Sigmoid colon (tissue), 7 donors: Measurements from ENCODE around the gene GMPR2. TPM values are rescaled to one million over a fixed set of nuclear protein-coding genes. Genes with fewer than 3 reads are reported as not detected.
A peak's percentile ranks its signal among the peaks of the same experiment; 100 is the strongest.

ENCODE experiments used
- DNase-seq: peaks from one replicate; pipeline ENCODE4 v3.0.0-alpha.2; 2019
- H3K27ac ChIP-seq, 4 donors: fragments of 200-600 bp; sonication (generic); one replicate each; pipeline ENCODE4 v1.5.1; 2016 to 2019; ENCODE audit warnings: mild to moderate bottlenecking in 1 of 4
- H3K27me3 ChIP-seq, 3 donors: fragments of 200-600 bp; sonication (generic); one replicate each; pipeline ENCODE4 v1.5.1; 2019; ENCODE audit warnings: mild to moderate bottlenecking in 1 of 3
- H3K36me3 ChIP-seq, 4 donors: fragments of 200-600 bp; sonication (generic); one replicate each; pipeline ENCODE4 v1.5.1; 2016 to 2019
- H3K4me1 ChIP-seq, 4 donors: fragments of 200-600 bp; sonication (generic); one replicate each; pipeline ENCODE4 v1.5.1; 2017 to 2019
- H3K4me3 ChIP-seq, 4 donors: fragments of 200-600 bp; sonication (generic); one replicate each; pipeline ENCODE4 v1.5.1; 2017 to 2019; ENCODE audit warnings: mild to moderate bottlenecking in 2 of 4, moderate library complexity in 1 of 4
- H3K9me3 ChIP-seq, 4 donors: fragments of 200-600 bp in 3 of 4; sonication (generic) in 3 of 4; one replicate each; pipeline versions ENCODE4 v1.5.1 to v1.6.1; 2013 to 2019
- CTCF ChIP-seq, 4 experiments: fragments of 450-650 bp in 3 of 4; fragments of 200-600 bp in 1 of 4; IDR thresholded peaks; one replicate each; pipeline ENCODE4 v1.5.1; 2016 to 2019; ENCODE audit warnings: antibody characterized with exemption in 4 of 4, mild to moderate bottlenecking in 3 of 4, moderate library complexity in 2 of 4
- EP300 ChIP-seq, 4 donors: sonication (generic); formaldehyde crosslinking; IDR thresholded peaks; one replicate each; pipeline ENCODE4 v1.6.1; 2017; ENCODE audit warnings: antibody characterized with exemption in 4 of 4
- POLR2A ChIP-seq, 2 donors: fragments of 450-650 bp; IDR thresholded peaks; one replicate each; pipeline ENCODE4 v1.6.1; 2016; ENCODE audit warnings: antibody characterized with exemption in 2 of 2, mild to moderate bottlenecking in 2 of 2, moderate library complexity in 2 of 2
- POLR2AphosphoS5 ChIP-seq, 4 donors: sonication (generic); formaldehyde crosslinking; IDR thresholded peaks; one replicate each; pipeline ENCODE4 v1.6.1; 2017; ENCODE audit warnings: antibody characterized with exemption in 4 of 4
- WGBS, 2 donors: extraction: QIAGEN DNeasy Blood & Tissue Kit; methylation state at CpG; one replicate each; pipeline ENCODE4 v1.1.7; 2013; 5-methylcytosine and 5-hydroxymethylcytosine counted together
- intact Hi-C: fragments of 100-400 bp; cut with DNase I; formaldehyde crosslinking; loops from one replicate; pipeline ENCODE4 v1.15.1; 2023
- polyA plus RNA-seq, 3 donors: library from polyadenylated mRNA; stranded (reverse); fragments of 200-250 nt; gene quantifications; one replicate each; pipeline ENCODE4 v1.2.3, GENCODE V29; 2013
- total RNA-seq, 4 donors: library from RNA; depleted of rRNA; stranded (reverse); fragments of >200 nt; gene quantifications; one replicate each; pipeline ENCODE4 v1.1.0, GENCODE V29; 2016
- donor health status: healthy with polysubstance abuse.
- donor health status: Bipolar disorder and iron deficiency.
- donor health status: healthy.

The GMPR2 gene
- total and polyA plus RNA-seq, 7 donors = 44.3 to 97.1 (median 56.5) TPM

GRCh38 chr14:24233538-24233866 is 773 bp downstream of the GMPR2 start:
- peak overlapping the region; percentile 82 to 93 (median 89) for H3K27ac ChIP-seq
- H3K36me3 ChIP-seq = peaks cover 14 to 42% (median 22%) of the 10 kb centered on the region in 4 donors
- 68 to 84% methylated on average over 2 of the region's 2 CpGs for WGBS, 2 donors
- no peak for DNase-seq
- no peaks in the 10 kb centered on the region for H3K9me3 ChIP-seq
- H3K27me3 ChIP-seq = no peaks in the 10 kb centered on the region
- intact Hi-C loops = loop anchor here (5.0 kb wide), 1 partner anchor 86 kb away; the partner anchor contains the start of genes PSME2 and RNF31
- H3K4me1 ChIP-seq = peaks cover 0 to 32% (median 30%) of the 10 kb centered on the region in 4 donors
- H3K4me3 ChIP-seq = peak overlapping the region; percentile 68 to 91 (median 88)
- TF ChIP-seq POLR2A (IDR thresholded peaks at IDR 0.05) = no peak
- TF ChIP-seq EP300 (IDR thresholded peaks at IDR 0.05) = no peak
- TF ChIP-seq CTCF (IDR thresholded peaks at IDR 0.05) = no peak
- no peak for TF ChIP-seq POLR2AphosphoS5 (IDR thresholded peaks at IDR 0.05)

GRCh38 chr14:24234095-24235005 is 1.6 kb downstream of the GMPR2 start:
- peak overlapping the region in 2 of 4 donors; percentile 18 to 93 for H3K27ac ChIP-seq
- no peaks in the 10 kb centered on the region for H3K27me3 ChIP-seq
- 89 to 96% methylated on average over 3 of the region's 3 CpGs for WGBS, 2 donors
- no peaks in the 10 kb centered on the region for H3K9me3 ChIP-seq
- H3K36me3 ChIP-seq = peaks cover 16 to 50% (median 29%) of the 10 kb centered on the region in 4 donors
- H3K4me3 ChIP-seq = no peak overlapping the region
- DNase-seq = no peak
- H3K4me1 ChIP-seq = peaks cover 0 to 38% (median 32%) of the 10 kb centered on the region in 4 donors
- TF ChIP-seq POLR2AphosphoS5 (IDR thresholded peaks at IDR 0.05) = no peak
- TF ChIP-seq POLR2A (IDR thresholded peaks at IDR 0.05) = no peak
- no peak for TF ChIP-seq CTCF (IDR thresholded peaks at IDR 0.05)
- TF ChIP-seq EP300 (IDR thresholded peaks at IDR 0.05) = no peak
- intact Hi-C loops = loop anchor here (5.0 kb wide), 1 partner anchor 87 kb away; the partner anchor contains the start of genes PSME2 and RNF31

GRCh38 chr14:24235804-24236688 is 3.3 kb downstream of the GMPR2 start:
- DNase-seq = no peak
- Histone ChIP-seq H3K36me3 (peaks cover 30 to 67% (median 44%) of the 10 kb centered on the region in 4 donors), H3K27ac (no peak overlapping the region), H3K4me3 (no peak overlapping the region), H3K9me3 (no peaks in the 10 kb centered on the region), H3K27me3 (no peaks in the 10 kb centered on the region), H3K4me1 (peaks cover 0 to 51% (median 43%) of the 10 kb centered on the region in 4 donors)
- WGBS, 2 donors = 92 to 94% methylated on average over 5 of the region's 5 CpGs
- intact Hi-C loops = no loop called here
- no peak for TF ChIP-seq CTCF (IDR thresholded peaks at IDR 0.05)
- TF ChIP-seq POLR2A (IDR thresholded peaks at IDR 0.05) = no peak
- no peak for TF ChIP-seq EP300 (IDR thresholded peaks at IDR 0.05)
- TF ChIP-seq POLR2AphosphoS5 (IDR thresholded peaks at IDR 0.05) = no peak

- Histone ChIP-seq H3K27me3 (no peaks in the 10 kb centered on the region), H3K9me3 (no peaks in the 10 kb centered on the region), H3K4me3 (no peak overlapping the region), H3K27ac (no peak overlapping the region), H3K36me3 (peaks cover 30 to 70% (median 45%) of the 10 kb centered on the region in 4 donors), H3K4me1 (peaks cover 0 to 52% (median 45%) of the 10 kb centered on the region in 4 donors)
- no peak for TF ChIP-seq EP300 (IDR thresholded peaks at IDR 0.05)
- no peak for TF ChIP-seq POLR2A (IDR thresholded peaks at IDR 0.05)
- WGBS, 2 donors = 93 to 97% methylated on average over 6 of the region's 6 CpGs
- intact Hi-C loops = no loop called here
- no peak for DNase-seq
Measured at GRCh38 chr14:24236689-24237462, 4.1 kb downstream of the GMPR2 start.
